GM21528 (cell line): ENCODE measurements around the gene TMEM221.

Experiments
- ATAC-seq: cut with Tn5 transposase; IDR thresholded peaks from one replicate; pipeline ENCODE4 v1.9.1; 2021; ENCODE audit warnings: mild to moderate bottlenecking, moderate library complexity; ENCODE audit not compliant: unreplicated experiment, low FRiP score

TMEM221 gene

GRCh38 chr19:17448131-17448967 lies at the start of gene TMEM221:
TSS of gene TMEM221 (minus strand) at chr19:17448668. CDS start at chr19:17448462, 206 bp downstream.
- no peak for ATAC-seq

DNA sequence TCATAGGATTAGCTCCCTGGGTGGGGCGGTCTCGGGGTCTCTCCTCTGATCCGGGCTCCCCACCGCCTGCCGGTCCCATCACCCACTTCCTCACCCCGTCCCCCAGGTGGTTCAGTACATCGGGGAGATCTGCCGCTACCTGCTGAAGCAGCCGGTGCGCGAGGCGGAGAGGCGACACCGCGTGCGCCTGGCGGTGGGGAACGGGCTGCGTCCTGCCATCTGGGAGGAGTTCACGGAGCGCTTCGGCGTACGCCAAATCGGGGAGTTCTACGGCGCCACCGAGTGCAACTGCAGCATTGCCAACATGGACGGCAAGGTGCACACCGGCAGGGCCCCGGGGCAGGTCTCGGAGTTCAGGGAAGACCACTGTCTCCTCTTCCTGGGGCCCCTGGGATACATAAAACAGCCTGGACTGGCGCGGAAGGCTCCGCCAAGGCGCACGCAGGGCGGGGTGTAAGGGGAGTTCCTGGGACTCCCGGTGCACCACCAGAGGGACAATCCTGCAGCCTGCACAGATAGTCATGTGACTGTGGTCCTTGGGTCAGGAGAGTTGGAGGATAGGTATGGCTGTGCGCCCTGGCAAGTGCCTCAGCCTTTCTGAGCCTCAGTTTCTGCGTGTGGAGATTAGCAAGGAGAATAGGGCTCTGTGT lies 48.8 kb upstream of the TMEM221 start:
- ATAC-seq: no peak

DNA sequence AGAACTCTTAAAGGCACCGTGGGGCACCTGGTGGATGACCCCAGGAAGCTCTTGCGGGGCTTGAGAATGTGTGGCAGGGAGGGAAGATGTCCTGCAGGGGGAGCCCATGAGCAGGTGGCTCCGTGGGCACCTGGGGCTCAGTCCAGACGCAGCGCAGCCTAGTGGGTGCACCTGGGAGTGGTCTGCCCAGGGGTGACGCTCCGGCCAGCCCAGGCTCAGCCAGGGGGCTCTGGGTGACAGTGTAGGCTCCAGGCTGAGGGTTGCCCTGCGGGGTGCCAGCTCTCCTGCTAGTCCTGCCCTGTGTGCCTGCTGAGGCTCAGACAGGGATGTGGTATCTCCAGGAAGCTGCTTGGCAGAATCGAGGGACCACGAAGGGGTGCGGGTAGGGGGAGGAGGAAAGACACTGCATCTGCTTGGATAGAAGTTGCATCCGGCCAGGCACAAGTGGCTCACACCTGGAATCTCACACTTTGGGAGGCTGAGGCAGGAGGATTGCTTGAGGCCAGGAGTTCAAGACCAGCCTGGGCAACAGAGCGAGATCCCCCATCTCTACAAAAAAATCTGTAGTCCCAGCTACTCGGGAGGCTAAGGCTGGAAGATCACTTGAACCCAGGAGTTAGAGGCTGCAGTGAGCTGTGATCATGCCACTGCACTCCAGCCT lies 48.0 kb upstream of the TMEM221 start:
- ATAC-seq: no peak

DNA sequence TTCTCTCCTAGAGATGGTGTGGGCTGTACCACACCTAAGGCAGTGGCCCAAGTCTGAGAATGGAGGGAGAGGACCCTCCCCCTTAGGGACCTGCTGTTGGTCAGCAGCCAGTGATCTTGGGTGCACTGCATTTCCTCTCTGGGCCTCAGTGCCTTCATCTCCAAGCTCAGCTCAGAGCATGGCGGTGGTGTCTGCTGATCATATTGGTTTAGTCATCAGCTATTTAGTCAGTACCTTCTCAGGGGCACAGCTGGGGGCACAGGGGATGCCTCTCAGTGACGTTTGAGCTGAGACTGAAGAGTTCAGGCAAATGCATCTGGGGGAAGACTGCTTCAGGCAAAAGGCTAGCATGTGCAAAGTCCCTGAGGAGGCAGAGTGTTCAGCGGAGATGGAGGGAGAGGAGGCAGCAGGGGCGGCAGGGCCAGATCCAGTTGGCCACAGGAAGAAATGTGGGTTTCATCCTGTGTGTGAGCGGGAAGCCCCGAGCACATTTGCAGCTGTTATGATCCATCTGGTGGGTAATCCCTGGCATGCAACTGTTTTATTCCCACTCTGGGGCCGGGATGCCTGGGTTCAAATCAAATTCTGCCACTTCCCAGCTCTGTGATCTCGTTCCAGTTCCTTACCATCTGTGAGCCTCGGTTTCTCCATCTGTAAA lies 47.3 kb upstream of the TMEM221 start:
- ATAC-seq: no peak

- no peak for ATAC-seq
Observed at GRCh38 chr19:17491287-17491686, 42.8 kb upstream of the TMEM221 start.

GRCh38 chr19:17490411-17490810 lies 41.9 kb upstream of the TMEM221 start:
- no peak for ATAC-seq

GRCh38 chr19:17489392-17490030 lies 41.0 kb upstream of the TMEM221 start:
- ATAC-seq: no peak

DNA sequence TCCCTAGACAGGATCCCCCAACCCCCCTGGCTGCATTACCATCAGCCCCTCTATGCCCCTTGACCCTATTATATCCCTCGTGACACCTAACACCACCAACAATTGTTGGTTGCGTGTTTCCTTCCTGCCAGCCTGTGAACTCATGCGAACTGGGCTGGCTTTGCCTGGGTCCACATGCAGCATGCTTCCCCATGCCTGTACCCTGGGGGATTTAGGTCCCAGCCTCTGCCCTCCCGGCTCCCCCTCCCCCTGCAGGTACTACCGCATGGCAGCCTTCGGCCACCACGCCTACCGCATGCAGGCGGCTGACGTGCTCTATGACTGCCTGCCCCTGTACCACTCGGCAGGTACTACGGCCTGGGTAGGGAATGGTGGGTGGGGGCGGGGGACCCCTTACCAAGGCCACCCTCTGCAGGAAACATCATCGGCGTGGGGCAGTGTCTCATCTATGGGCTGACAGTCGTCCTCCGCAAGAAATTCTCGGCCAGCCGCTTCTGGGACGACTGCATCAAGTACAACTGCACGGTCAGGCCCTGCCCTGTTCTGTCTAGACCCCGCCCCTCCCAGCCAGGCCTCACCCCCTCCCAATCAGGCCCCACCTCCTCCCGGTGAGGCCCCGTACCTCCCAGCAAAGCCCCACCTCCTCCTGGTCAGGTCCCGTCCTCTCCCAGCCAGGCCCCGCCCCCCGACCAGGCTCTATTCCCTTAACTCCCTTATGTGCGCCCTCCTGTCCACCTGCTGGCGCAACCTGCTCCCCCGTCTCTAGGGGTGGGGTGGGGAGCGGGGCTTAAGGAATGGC lies 40.3 kb upstream of the TMEM221 start:
- ATAC-seq: no peak

GRCh38 chr19:17487284-17488121 lies 39.0 kb upstream of the TMEM221 start:
- no peak for ATAC-seq

DNA sequence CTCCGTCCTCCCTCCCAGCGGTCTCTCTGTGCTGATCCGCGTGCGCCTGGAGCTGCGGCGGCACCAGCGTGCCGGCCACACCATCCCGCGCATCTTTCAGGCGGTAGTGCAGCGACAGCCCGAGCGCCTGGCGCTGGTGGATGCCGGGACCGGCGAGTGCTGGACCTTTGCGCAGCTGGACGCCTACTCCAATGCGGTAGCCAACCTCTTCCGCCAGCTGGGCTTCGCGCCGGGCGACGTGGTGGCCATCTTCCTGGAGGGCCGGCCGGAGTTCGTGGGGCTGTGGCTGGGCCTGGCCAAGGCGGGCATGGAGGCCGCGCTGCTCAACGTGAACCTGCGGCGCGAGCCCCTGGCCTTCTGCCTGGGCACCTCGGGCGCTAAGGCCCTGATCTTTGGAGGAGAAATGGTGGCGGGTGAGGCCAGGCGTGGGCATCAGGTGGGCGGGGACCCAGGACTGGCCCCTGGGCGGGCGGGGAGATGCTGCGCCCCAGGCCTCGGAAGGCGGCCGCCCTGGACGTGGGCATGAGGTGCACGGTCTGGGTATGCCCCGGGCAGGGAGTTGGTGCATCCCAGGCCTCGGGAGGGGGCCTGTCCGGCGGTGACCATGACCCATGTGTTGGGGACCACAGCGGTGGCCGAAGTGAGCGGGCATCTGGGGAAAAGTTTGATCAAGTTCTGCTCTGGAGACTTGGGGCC lies 38.2 kb upstream of the TMEM221 start:
- ATAC-seq: no peak

- ATAC-seq: no peak
Observed at GRCh38 chr19:17484520-17485185, 36.2 kb upstream of the TMEM221 start.

GRCh38 chr19:17483605-17484002 lies 35.1 kb upstream of the TMEM221 start:
- ATAC-seq: no peak

GRCh38 chr19:17482877-17483604 lies 34.6 kb upstream of the TMEM221 start:
- no peak for ATAC-seq

- ATAC-seq: no peak
Observed at GRCh38 chr19:17481986-17482385, 33.5 kb upstream of the TMEM221 start.

- ATAC-seq: no peak
Observed at GRCh38 chr19:17479325-17479791, 30.9 kb upstream of the TMEM221 start.

GRCh38 chr19:17475541-17476115 lies 27.2 kb upstream of the TMEM221 start:
- no peak for ATAC-seq
